Fibroblast of skin of back (primary cell): ENCODE measurements around the gene CAP1.

Experiments
- DNase-seq: peaks from one replicate; pipeline ENCODE4 v3.0.0-alpha.2; 2013

Gene CAP1

GRCh38 chr1:40058453-40059337 is 18.2 kb downstream of the CAP1 start:
- DNase-seq = no peak

GRCh38 chr1:40059338-40059959 is 18.9 kb downstream of the CAP1 start:
- DNase-seq = no peak

GRCh38 chr1:40059960-40060750 is 19.6 kb downstream of the CAP1 start:
- DNase-seq = no peak

GRCh38 chr1:40064797-40065499 is 24.4 kb downstream of the CAP1 start:
- DNase-seq = no peak

- DNase-seq = peak; percentile 30
Observed at GRCh38 chr1:40067023-40067422, 26.5 kb downstream of the CAP1 start.

GRCh38 chr1:40067851-40068250 is 27.3 kb downstream of the CAP1 start:
- no peak for DNase-seq

- DNase-seq = no peak
Observed at GRCh38 chr1:40072142-40072541, 31.6 kb downstream of the CAP1 start.

GRCh38 chr1:40073062-40073461 is 32.5 kb downstream of the CAP1 start:
- no peak for DNase-seq

GRCh38 chr1:40075266-40075665 is 34.7 kb downstream of the CAP1 start:
- no peak for DNase-seq

GRCh38 chr1:40076895-40077312 is 36.4 kb downstream of the CAP1 start:
- DNase-seq = peak; percentile 74

GRCh38 chr1:40078512-40079333 is 38.2 kb downstream of the CAP1 start:
- peak; percentile 65 for DNase-seq

GRCh38 chr1:40079774-40080400 is 39.4 kb downstream of the CAP1 start:
- DNase-seq = no peak

- DNase-seq = no peak
Observed at GRCh38 chr1:40081871-40082270, 41.3 kb downstream of the CAP1 start.

- DNase-seq = peak; percentile 61
Observed at GRCh38 chr1:40084750-40085149, 44.2 kb downstream of the CAP1 start.

- DNase-seq = peak; percentile 16
Observed at GRCh38 chr1:40090652-40091355, 50.3 kb downstream of the CAP1 start.

- no peak for DNase-seq
Observed at GRCh38 chr1:40092241-40092640, 51.7 kb downstream of the CAP1 start.

GRCh38 chr1:40092706-40093639 is 52.4 kb downstream of the CAP1 start:
- DNase-seq = peak; percentile 18

GRCh38 chr1:40094466-40095110 is 54.1 kb downstream of the CAP1 start:
- DNase-seq = no peak

- no peak for DNase-seq
Observed at GRCh38 chr1:40095806-40096205, 55.3 kb downstream of the CAP1 start.
